HG03565 (cell line): ENCODE results near the gene PCSK6.

Experiments used
- ATAC-seq: cut with Tn5 transposase; IDR thresholded peaks from one replicate; pipeline ENCODE4 v1.9.1; 2021; ENCODE audit warnings: mild to moderate bottlenecking, moderate library complexity; ENCODE audit not compliant: unreplicated experiment

The PCSK6 gene

DNA sequence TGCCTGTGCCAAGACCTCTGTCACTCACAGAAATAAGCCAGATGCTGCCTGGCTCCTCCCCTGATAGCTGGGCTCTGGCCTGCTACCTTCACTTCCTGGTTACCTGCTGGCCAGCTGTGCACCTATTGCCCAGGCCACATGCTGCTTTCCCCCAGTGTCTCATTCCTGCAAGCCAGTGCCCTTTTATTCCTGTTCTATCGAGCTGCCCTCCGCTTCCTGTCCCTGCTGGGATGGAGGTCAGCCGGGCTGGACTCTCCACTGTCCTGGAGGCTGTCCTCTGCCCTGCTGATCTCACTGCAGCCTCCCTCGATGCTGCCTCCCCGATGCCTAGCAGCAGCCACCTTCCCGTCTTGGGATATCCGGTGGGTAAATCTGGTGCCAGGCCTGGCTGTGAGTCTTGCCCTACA lies 157.4 kb downstream of the PCSK6 start:
- no peak for ATAC-seq

DNA sequence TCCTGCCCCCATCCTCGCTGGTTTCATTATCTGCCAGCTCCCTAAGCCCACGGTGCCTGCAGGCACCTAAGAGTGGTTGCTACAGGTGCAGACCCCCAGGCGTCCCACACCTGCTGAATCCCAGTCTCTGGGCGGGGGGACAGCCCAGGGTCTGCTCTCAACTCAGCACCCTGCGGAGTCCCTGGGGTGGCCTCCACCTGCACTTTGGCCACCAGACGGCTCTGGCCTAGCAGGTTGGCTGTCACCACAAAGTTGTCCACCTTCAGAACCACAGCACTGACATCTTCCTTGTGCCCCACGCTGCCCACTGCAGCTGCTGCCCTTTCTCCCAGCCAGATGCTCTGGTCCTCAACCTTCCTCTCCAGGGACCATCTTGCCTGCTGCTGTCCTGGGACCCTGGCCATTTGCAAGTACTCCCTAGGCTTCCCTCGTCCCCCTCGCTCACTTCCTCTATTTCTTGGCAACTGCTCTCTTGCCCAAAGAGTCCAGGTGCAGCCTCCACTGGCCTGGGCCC lies 159.6 kb downstream of the PCSK6 start:
- no peak for ATAC-seq

DNA sequence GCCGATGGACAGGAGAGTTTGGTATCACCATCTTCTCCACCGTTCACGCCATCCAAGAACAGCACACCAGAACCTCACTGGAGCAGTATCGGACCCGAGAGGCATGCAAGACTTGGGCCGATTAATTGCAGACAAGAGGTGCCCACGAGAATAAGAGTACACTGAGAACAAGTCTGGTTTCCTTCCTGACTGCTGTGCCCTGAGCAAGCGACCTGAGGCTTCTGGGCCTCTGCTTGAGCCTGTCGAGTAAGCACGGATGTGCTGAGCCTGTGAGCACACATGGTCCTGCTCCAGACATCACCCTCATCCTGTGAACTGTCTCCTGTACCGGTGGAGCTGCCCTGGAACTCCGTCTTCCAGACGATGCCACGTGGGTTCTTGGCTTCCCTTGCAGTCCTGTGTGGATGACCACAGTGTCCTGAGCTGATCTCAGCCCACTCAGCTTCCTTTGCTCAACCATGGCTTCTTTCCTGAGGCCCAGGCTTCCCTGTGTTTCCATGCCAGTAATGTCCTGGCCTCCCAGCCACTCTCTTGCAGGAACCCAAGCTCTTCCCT lies 160.1 kb downstream of the PCSK6 start:
- ATAC-seq: no peak

DNA sequence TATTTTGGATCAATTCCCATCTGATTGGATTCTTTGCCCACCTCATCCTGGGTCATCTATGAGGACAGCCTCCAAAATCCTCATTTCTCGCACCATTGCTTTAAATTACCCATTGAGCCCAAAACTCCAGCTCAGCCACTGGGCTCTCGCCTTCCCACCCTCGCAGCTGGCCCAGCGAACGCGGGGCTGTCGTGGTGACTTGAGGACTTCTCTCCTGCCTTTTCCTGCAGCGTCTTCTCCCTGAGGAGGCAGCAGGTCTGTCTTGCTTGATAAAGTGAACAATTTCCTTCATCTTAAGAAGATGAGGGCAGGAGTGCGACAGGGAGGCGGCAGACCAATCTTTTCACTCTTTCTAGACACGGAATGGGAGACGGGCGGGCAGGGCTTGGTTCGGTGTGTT lies 161.5 kb downstream of the PCSK6 start:
- no peak for ATAC-seq

DNA sequence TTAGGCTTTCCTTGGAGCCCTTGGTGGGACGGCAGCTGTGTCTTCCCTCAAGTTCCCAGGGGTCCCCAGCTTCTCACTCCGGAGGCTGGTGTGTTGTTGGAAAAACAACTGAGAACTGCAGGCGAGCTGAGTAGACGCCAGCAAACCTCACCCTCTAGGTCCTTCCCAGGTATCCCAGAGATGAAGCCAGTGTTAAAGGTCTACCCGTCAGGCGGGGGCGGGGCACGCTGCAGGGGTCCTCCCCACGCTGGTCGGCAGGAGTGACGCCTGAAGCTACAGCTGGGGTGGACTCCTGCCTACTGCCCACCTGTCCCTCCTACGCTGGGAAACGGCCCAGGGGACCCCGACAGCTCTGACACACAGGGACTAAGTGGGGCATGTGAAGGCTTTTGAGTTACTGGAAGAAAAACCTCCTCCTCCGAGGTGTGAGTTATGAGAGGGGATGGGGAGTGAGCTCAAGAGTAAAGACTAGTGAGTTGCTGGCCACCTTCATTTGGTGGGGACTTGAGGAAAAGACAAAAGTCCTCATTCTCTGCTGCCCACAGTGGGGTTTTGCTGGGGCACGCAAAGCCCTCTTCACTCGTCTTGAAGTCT lies 162.3 kb downstream of the PCSK6 start:
- ATAC-seq: no peak

GRCh38 chr15:101326462-101327146 lies 162.9 kb downstream of the PCSK6 start:
- ATAC-seq: no peak

DNA sequence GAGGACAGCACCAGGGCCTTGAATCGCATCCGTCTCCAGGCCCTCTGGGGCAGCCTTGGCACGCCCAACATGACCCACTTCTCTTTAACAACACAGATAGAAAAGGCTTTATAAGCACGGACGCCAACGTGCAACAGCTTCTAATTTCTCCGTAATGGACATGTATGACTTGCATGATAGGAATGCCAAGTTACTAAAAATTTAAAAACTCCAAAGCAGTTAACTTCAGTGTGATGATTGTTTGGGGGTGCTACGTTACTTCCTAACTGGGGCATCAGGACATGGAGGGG lies 163.5 kb downstream of the PCSK6 start:
- ATAC-seq: no peak

GRCh38 chr15:101325263-101326025 lies 164.1 kb downstream of the PCSK6 start:
- no peak for ATAC-seq

DNA sequence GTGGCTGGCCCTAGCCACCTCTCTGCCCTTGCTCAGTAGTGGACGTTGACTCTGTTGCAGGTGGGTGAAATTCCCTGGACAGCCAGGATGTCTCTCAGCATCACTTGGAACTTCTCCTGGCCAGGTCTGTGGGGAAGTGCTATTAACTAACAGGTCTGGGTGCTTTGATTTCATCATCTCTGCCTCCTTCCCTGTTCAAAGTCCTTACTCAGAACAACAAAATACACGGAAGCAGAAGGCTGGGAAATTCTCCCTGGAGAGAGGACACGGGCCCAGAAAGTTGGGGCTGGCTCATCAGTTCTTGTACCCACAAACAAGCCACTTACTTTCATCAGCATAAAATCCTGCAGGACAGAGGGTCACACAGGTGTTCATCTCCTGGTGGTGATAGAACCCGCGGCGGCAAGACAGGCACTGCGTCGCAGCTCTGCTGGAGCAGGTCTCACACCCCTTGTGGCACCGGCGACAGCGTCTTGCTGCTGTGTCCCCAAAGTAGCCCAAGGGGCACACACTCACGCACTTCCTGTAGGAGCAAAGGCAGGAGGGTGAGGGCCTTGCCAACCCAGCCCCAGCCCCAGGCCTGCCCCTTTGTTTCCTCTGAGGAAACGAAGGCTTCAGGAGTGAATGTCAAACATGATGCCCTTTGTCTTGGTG lies 164.9 kb downstream of the PCSK6 start:
- ATAC-seq: no peak

- no peak for ATAC-seq
Measured at GRCh38 chr15:101323793-101324523, 165.5 kb downstream of the PCSK6 start.

DNA sequence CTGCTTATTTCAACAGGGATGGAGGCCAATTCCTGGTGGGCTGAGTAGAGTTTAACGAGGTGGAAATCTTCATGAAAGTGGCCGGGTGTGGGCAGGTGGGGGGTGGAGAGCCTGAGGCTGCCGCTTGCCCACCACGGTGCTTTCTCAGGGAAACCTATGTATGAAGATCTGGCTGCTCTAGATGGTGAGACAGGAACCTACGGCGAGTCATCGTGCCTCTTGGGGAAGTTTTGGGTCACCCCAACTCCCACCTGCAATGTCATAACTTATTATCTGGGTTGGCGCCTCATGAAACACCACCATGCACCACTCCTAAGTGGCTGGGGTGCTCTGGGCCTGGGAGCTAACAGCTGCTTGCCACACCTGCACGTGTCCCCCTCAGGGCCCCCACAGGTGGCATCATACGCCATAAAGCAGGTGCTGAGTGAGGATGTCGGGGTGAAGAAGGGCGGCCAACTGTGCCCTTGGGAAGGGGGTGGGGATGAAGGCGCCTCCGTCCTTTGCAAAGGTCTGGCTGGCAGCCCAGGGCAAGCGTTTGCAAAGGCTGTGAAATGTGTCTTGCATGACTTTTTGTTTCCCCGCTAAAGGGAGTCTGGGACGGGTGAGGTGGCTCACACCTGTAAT lies 166.5 kb downstream of the PCSK6 start:
- no peak for ATAC-seq

- ATAC-seq: no peak
Measured at GRCh38 chr15:101322016-101322695, 167.4 kb downstream of the PCSK6 start.

- ATAC-seq: peak; percentile 77
Measured at GRCh38 chr15:101320501-101321052, 168.9 kb downstream of the PCSK6 start.

DNA sequence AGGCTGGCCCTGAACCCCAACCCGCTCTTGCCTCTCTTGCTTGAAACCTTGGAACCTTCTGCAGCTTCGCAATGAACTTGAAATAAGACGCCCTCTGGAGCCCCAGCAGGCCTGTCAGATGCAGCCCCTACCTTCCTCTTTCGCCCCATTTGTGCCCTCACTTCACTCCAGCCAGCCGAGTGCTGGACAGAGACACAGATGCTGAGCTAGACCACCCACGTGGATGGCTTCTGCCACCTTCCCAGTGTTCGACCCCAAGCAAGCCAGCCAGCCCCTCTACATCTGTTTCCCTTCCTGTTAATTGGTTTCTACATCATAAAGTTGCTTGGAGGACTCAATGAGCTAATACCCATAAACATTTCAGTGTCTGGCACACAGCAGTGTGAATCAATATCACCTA lies 170.7 kb downstream of the PCSK6 start:
- ATAC-seq: no peak

GRCh38 chr15:101318147-101318819 lies 171.2 kb downstream of the PCSK6 start:
- ATAC-seq: no peak

DNA sequence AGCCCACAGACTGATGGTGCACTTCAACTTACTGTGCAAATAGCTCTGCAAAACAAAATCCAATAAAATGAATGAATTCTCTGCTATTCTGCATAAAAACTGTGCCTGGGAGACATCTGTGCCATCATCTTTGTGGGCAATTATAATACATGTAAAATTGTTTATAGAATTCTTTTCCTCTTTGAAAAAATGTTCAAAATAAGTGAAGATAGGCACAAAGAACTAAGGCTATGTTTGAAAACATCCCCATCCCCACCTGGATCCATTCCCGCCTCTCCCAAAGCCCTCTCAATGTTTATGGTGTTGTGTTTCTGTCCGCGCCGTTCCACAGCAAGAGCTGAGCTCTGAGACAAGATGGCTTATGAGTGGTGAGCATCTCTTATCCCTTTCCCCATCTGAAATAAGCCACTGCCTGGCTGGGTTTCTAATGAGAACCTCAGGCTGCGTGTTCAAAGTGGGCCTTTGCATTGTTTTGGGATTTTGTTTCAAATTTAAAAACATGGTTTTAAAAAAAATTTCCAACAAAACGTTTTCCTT lies 172.1 kb downstream of the PCSK6 start:
- no peak for ATAC-seq

GRCh38 chr15:101316529-101316928 lies 173.0 kb downstream of the PCSK6 start:
- ATAC-seq: no peak

DNA sequence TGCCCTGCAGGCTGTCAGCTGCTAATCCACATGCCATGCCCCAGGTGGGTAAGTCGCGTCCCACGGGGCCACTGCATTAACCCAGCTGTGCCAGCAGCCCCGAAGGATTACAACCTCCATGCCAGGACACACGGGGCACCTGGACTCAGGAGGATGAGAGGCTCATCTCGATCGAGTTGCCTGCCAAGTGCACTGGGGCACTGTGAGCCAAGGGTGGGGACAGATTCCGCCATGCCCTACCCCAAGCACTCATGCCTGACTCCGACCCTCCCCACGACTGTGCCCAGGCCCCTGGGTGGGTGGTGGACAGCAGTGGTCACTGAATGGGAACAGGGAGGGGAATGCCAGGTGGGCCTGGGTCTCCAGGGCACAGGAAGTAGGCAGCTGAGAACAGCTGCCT lies 173.8 kb downstream of the PCSK6 start:
- no peak for ATAC-seq
